ENCODE data around the gene TPP1.

The TPP1 gene

DNA sequence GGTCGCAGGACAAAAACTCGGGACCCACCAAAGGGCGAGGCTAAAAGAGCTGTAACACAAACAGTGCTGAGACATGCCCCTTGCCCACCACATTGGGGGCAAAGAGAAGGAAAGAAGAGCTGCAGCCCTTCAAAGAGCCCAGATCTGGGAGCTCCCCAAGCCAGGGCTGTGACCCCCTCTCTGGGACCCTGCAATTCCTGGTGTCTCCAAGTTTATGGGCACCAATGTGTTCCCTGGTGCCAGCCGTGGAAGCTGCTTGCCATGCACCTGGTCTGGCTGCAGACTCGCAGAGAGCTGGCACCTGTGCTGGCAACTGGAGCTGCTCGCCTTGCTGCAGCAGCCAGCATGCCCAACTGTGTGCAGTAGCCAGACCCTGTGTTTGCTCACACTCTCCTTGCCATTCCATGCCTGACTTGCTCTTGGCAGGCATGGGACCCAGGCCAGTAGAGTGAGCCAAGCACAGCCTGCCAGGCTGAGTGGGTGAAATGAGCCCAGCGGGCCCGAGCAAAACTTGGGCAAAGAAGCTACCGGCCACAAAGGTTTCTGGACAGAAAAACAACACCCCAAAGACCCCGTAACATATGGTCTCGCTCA, 31.8 kb downstream of the TPP1 start:
- DNase-seq (ENCODE audit: low read depth): no peak

DNA sequence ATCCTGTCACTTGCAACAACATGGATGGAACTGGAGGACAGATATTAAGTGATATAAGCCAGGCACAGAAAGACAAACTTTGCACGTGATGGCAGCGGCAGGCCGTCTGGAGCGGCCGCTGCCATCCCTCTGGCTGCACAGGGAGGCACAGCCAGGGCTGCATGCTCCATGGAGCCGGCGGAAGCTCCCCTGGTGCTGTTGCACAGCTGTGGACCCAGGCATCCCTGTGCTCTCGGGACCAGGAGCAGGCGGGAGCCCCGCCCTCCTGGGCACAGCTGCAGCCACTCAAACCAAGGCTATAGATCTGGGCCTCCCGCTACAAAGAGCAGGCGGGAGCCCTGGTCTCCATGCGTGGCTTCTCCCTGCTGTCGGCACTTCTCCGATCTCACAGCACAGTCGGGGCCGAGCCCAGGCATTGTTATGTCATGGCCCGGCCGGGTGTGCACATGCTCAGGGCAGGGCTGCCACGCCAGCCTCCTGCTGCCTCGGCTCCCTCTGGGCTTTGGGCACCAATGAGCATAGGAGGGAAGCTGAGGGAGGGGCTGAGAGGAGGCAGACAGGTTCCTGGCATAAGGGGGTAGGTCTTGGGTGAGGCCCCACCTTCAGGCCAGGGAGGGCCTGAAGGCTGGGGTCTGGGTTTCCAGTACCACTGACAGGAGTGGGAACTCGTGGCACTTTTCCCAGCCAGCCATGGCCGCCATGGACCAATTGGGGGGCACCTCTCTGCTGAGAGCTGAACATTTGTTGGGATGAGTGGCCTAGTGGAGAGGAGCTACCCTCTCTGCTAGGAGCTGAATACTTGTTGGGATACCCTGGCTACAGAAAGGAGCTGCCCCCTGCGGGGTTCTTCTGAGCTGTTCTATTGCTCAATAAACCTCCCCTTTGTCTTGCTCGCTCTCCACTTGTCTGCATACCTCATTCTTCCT, 32.5 kb downstream of the TPP1 start:
- DNase-seq (ENCODE audit: low read depth): no peak

GRCh38 chr11:6584528-6584927, 34.7 kb downstream of the TPP1 start:
- DNase-seq (ENCODE audit: low read depth): no peak

- no peak for DNase-seq (ENCODE audit: low read depth)
Observed at GRCh38 chr11:6583584-6583983, 35.6 kb downstream of the TPP1 start.

DNA sequence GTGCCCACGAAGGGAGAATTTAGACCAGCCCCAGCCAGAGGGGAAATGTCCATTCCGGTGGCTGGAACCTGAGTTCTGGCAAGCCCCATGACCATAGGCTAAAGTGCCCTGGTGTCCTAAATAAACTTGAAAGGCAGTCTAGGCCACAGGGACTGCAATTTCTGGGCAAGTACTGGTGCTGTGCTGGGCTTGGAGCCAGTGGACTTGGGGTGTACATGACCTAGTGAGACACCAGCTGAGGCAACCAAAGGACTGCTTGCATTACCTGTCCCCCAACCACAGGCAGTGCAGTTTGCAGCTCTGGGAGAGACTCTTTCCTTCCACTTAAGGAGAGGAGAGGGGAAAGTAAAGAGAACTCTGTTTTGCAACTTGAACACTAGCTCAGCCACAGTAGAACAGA, 39.5 kb downstream of the TPP1 start:
- DNase-seq (ENCODE audit: low read depth): no peak

- no peak for DNase-seq (ENCODE audit: low read depth)
Observed at GRCh38 chr11:6578134-6578533, 41.1 kb downstream of the TPP1 start.

- DNase-seq (ENCODE audit: low read depth): no peak
Observed at GRCh38 chr11:6576471-6577373, 42.5 kb downstream of the TPP1 start.

- DNase-seq (ENCODE audit: low read depth): no peak
Observed at GRCh38 chr11:6574816-6575715, 44.2 kb downstream of the TPP1 start.

DNA sequence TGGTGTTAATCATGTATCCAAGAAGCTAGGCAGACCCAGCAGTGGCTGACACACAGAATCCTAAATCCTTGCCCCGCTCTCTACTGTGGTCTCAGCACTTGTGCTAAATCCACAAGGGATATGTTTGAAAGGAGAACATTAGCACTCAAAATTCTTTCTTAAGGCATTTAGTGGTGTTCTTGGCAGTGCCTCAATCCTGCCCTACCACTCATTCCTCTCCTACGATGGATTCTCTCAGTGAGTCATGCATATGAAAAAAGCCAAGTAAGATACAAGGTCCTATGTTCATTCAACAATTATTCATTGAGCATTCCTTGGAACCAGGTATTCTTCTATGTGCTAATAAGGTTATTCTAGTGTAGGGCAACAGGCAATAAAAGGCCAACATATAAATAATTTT, 47.0 kb downstream of the TPP1 start:
- no peak for DNase-seq (ENCODE audit: low read depth)

DNA sequence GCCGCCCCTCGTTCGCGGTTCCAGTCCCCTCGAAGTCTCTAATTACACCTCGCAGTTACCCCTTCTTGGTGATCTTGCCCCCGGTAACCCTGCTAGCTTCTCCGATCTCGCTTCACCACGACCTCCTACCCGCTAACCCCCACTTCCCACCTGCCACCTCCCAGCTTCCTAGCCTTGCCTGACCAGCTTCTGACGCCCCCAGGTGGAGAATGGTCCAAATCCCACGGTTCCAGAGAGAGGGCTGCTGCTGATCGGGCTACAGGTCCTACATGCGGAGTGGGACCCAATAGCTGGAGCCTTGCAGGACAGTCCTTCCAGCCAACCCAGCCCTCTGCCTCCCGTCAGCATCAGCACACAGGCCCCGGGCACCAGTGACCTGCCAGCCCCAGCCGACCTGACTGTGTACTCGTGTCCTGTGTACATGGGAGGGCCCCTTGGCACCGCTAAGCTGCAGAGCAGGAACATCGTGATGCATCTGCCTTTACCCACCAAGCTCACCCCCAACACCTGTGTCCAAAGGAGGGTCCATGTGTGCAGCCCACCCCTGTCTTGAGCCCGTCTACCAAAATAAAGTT, 47.7 kb downstream of the TPP1 start:
- no peak for DNase-seq (ENCODE audit: low read depth)

DNA sequence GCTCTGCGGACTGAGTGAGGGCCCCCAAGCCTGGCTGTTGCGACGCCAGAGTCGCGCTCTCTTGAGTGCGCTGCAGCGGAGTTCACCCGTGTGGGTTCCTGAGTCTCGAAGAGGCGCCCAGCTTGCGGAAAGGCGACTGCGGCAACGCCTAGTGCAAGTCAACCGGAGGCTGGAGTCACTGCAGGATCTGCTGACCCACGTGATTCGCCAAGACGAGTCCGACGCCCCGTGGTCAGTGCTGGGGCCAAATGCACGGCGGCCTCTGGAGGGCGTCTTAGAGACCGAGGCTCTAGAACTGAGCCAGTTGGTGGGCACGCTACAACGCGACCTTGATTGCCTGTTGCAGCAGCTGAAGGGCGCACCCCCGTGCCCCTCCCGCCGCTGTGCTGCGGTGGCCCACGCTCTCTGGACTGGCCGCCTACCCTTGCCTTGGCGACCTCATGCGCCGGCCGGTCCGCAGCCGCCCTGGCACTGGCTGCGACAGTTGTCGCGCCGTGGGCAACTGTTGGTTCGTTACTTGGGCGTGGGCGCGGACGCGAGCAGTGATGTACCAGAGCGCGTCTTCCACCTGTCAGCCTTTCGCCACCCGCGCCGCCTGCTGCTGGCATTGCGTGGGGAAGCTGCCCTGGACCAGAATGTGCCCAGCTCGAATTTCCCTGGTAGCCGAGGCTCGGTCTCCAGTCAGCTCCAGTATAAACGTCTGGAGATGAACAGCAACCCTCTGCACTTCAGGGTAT, 48.4 kb downstream of the TPP1 start:
- no peak for DNase-seq (ENCODE audit: low read depth)

DNA sequence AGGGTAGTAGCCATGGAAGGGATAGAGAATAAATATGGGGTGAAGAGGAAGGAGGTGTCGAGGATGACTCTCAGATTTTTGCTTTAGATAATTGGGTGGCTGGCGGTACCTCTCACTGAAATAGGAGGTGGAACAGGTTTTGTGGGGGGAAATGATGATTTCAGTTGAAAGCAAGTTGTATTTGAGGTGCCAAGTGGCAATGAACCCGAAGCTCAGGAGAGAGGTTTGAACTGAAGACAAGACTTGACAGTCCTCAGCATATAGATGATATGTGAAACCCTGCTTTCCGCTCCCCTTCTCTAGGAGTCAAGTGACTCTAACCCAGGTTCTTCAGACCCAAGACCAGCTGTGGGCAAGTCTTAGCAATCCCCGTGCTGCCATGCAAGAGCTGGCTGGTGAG, 49.5 kb downstream of the TPP1 start:
- DNase-seq (ENCODE audit: low read depth): no peak

GRCh38 chr11:6568191-6568918, 50.9 kb downstream of the TPP1 start:
- no peak for DNase-seq (ENCODE audit: low read depth)

- DNase-seq (ENCODE audit: low read depth): no peak
Observed at GRCh38 chr11:6567371-6567745, 51.9 kb downstream of the TPP1 start.

- no peak for DNase-seq (ENCODE audit: low read depth)
Observed at GRCh38 chr11:6566704-6567370, 52.4 kb downstream of the TPP1 start.

DNA sequence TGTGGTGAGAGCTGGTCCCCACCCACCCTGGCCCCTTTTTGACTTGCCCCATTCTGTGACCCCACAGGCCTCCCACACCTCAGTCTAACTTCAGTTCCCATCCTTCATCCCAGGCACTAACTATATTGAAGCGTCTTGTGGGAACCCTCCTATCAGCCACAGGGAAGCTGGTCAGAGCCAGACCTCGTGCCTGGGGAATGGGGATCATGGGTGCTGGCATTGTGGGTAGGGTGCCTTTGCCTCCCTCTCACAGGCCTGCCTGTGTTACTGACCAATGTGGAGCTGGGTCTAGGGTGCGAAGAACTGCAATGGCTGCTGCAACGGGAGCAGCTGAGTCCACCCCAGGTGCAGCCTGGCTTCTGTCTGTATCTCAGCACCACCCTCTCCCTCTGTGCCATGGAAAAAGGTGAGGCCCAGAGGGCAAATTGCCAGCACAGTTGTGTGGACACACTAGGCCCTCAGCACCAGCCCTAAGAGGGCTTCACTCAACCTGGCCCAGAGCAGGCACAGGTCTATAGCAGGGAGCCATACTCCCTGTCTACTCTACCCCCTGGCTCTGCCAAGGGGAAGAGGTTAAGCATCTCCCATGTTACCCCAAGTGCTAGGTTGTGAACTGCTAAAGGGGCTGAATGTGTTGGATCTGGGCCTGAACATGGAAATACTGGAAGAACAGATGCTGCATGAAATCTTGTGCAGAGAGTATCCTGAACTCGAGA, 53.1 kb downstream of the TPP1 start:
- no peak for DNase-seq (ENCODE audit: low read depth)

DNA sequence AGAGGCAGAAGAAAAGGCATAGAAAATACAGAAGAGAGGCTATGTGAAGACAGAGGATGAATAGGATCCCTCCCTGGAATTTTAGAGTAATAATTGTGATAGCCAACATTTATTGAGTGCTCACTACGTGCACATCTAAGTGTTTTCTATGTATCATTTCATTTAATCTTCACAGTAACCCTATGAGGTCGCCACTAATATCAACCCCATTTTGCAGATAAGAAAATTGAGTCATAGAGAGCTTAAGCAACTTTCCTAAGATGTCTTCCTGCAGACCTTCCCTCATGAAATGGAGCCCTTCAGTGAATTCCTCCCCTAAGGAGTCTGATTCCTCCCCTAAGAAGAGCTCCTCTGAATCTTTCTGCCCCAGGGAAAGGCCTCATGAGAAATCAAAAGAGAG, 53.9 kb downstream of the TPP1 start:
- DNase-seq (ENCODE audit: low read depth): no peak

GRCh38 chr11:6563667-6564066, 55.6 kb downstream of the TPP1 start:
- DNase-seq (ENCODE audit: low read depth): no peak
